Activated naive CD4-positive, alpha-beta T cell treated with anti-CD3 and anti-CD28 coated beads for 36 hours (primary cell): ENCODE measurements around the gene ITSN2. TPM values are rescaled to one million over a fixed set of nuclear protein-coding genes. Genes with fewer than 3 reads are reported as not detected.

Source experiments
- CTCF ChIA-PET: fragments of 350-600 bp; sonication (Branson Sonifier 250); formaldehyde crosslinking; loops from one replicate; lab custom pipeline; 2021; ENCODE audit warnings: antibody characterized with exemption; lab: Charles Lee
- DNase-seq: peaks from one replicate; pipeline ENCODE4 v3.0.0-alpha.2; 2020
- H3K27ac Mint-ChIP-seq: one replicate; pipeline ENCODE4 v1.8.0; 2021; ENCODE audit warnings: mild to moderate bottlenecking, mixed read lengths
- H3K27me3 Mint-ChIP-seq: one replicate; pipeline ENCODE4 v1.8.0; 2021; ENCODE audit warnings: low read depth, mixed read lengths
- H3K36me3 Mint-ChIP-seq: one replicate; pipeline ENCODE4 v1.8.0; 2021; ENCODE audit warnings: low read depth, mixed read lengths
- H3K4me1 Mint-ChIP-seq: one replicate; pipeline ENCODE4 v1.8.0; 2021; ENCODE audit warnings: low read depth, mixed read lengths
- H3K4me3 Mint-ChIP-seq: one replicate; pipeline ENCODE4 v1.8.0; 2021; ENCODE audit warnings: mild to moderate bottlenecking, moderate library complexity, mixed read lengths
- H3K9me3 Mint-ChIP-seq: one replicate; pipeline ENCODE4 v1.8.0; 2021; ENCODE audit warnings: mixed read lengths
- intact Hi-C: fragments of 100-400 bp; cut with micrococcal nuclease; formaldehyde crosslinking; loops from one replicate; pipeline ENCODE4 v1.15.1; 2023
- total RNA-seq, 2 experiments: library from RNA; stranded (reverse); gene quantifications; one replicate each; pipeline ENCODE4 v1.2.3, GENCODE V29; 2021

The ITSN2 gene
- total RNA-seq, 2 experiments from 2014 or later, result 46.1 to 46.7 TPM

GRCh38 chr2:24247592-24247991 is 112.7 kb downstream of the ITSN2 start:
- Mint-ChIP-seq H3K36me3 (peaks cover 19% of the 10 kb centered on the region), H3K4me1 (no peaks in the 10 kb centered on the region), H3K27me3 (no peaks in the 10 kb centered on the region), H3K9me3 (no peaks in the 10 kb centered on the region), H3K4me3 (no peak overlapping the region), H3K27ac (no peak overlapping the region)
- intact Hi-C loops, result no loop called here
- DNase-seq, result no peak
- CTCF ChIA-PET, result no interaction called here

GRCh38 chr2:24247164-24247563 is 113.2 kb downstream of the ITSN2 start:
- H3K9me3 Mint-ChIP-seq, result no peaks in the 10 kb centered on the region
- no peaks in the 10 kb centered on the region for H3K27me3 Mint-ChIP-seq
- no peak for DNase-seq
- peaks cover 19% of the 10 kb centered on the region for H3K36me3 Mint-ChIP-seq
- H3K4me1 Mint-ChIP-seq, result no peaks in the 10 kb centered on the region
- no peak overlapping the region for H3K27ac Mint-ChIP-seq
- intact Hi-C loops, result no loop called here
- CTCF ChIA-PET, result no interaction called here
- H3K4me3 Mint-ChIP-seq, result no peak overlapping the region

- H3K4me1 Mint-ChIP-seq, result no peaks in the 10 kb centered on the region
- intact Hi-C loops, result no loop called here
- no peak overlapping the region for H3K4me3 Mint-ChIP-seq
- H3K9me3 Mint-ChIP-seq, result no peaks in the 10 kb centered on the region
- H3K36me3 Mint-ChIP-seq, result peaks cover 19% of the 10 kb centered on the region
- CTCF ChIA-PET, result interaction anchor here (0.6 kb wide), 1 partner anchor 93 kb away, joined by 3 read pairs; no protein-coding TSS in a partner anchor
- DNase-seq, result no peak
- H3K27me3 Mint-ChIP-seq, result no peaks in the 10 kb centered on the region
- no peak overlapping the region for H3K27ac Mint-ChIP-seq
Observed at GRCh38 chr2:24245986-24246776, 114.2 kb downstream of the ITSN2 start.

- Mint-ChIP-seq H3K36me3 (peaks cover 8% of the 10 kb centered on the region), H3K4me1 (no peaks in the 10 kb centered on the region), H3K4me3 (no peak overlapping the region), H3K27me3 (no peaks in the 10 kb centered on the region), H3K27ac (no peak overlapping the region), H3K9me3 (no peaks in the 10 kb centered on the region)
- no peak for DNase-seq
- CTCF ChIA-PET, result no interaction called here
- intact Hi-C loops, result no loop called here
Observed at GRCh38 chr2:24241528-24241927, 118.8 kb downstream of the ITSN2 start.

- H3K9me3 Mint-ChIP-seq, result no peaks in the 10 kb centered on the region
- no peaks in the 10 kb centered on the region for H3K4me1 Mint-ChIP-seq
- no peaks in the 10 kb centered on the region for H3K27me3 Mint-ChIP-seq
- CTCF ChIA-PET, result no interaction called here
- DNase-seq, result no peak
- no peak overlapping the region for H3K4me3 Mint-ChIP-seq
- H3K27ac Mint-ChIP-seq, result no peak overlapping the region
- H3K36me3 Mint-ChIP-seq, result peaks cover 2% of the 10 kb centered on the region
- intact Hi-C loops, result no loop called here
Observed at GRCh38 chr2:24239553-24239952, 120.8 kb downstream of the ITSN2 start.

GRCh38 chr2:24238158-24238557 is 122.2 kb downstream of the ITSN2 start:
- intact Hi-C loops, result no loop called here
- Mint-ChIP-seq H3K4me3 (no peak overlapping the region), H3K36me3 (peaks cover 2% of the 10 kb centered on the region), H3K4me1 (no peaks in the 10 kb centered on the region), H3K27me3 (no peaks in the 10 kb centered on the region), H3K27ac (no peak overlapping the region), H3K9me3 (no peaks in the 10 kb centered on the region)
- no peak for DNase-seq
- CTCF ChIA-PET, result no interaction called here

GRCh38 chr2:24237313-24237712 is 123.0 kb downstream of the ITSN2 start:
- H3K36me3 Mint-ChIP-seq, result peaks cover 2% of the 10 kb centered on the region
- no peak overlapping the region for H3K27ac Mint-ChIP-seq
- no peaks in the 10 kb centered on the region for H3K9me3 Mint-ChIP-seq
- H3K4me3 Mint-ChIP-seq, result no peak overlapping the region
- no peak for DNase-seq
- no peaks in the 10 kb centered on the region for H3K4me1 Mint-ChIP-seq
- no peaks in the 10 kb centered on the region for H3K27me3 Mint-ChIP-seq
- CTCF ChIA-PET, result no interaction called here
- intact Hi-C loops, result no loop called here

- CTCF ChIA-PET, result no interaction called here
- H3K36me3 Mint-ChIP-seq, result peaks cover 2% of the 10 kb centered on the region
- no peak for DNase-seq
- intact Hi-C loops, result no loop called here
- H3K9me3 Mint-ChIP-seq, result no peaks in the 10 kb centered on the region
- H3K27me3 Mint-ChIP-seq, result no peaks in the 10 kb centered on the region
- no peak overlapping the region for H3K27ac Mint-ChIP-seq
- H3K4me1 Mint-ChIP-seq, result no peaks in the 10 kb centered on the region
- no peak overlapping the region for H3K4me3 Mint-ChIP-seq
Observed at GRCh38 chr2:24233321-24233720, 127.0 kb downstream of the ITSN2 start.

- no peaks in the 10 kb centered on the region for H3K27me3 Mint-ChIP-seq
- CTCF ChIA-PET, result no interaction called here
- no peaks in the 10 kb centered on the region for H3K9me3 Mint-ChIP-seq
- H3K27ac Mint-ChIP-seq, result no peak overlapping the region
- intact Hi-C loops, result no loop called here
- no peak overlapping the region for H3K4me3 Mint-ChIP-seq
- peaks cover 2% of the 10 kb centered on the region for H3K36me3 Mint-ChIP-seq
- H3K4me1 Mint-ChIP-seq, result no peaks in the 10 kb centered on the region
- no peak for DNase-seq
Observed at GRCh38 chr2:24231461-24231881, 128.9 kb downstream of the ITSN2 start.

- H3K36me3 Mint-ChIP-seq, result peaks cover under 1% of the 10 kb centered on the region
- H3K27ac Mint-ChIP-seq, result no peak overlapping the region
- DNase-seq, result no peak
- no peaks in the 10 kb centered on the region for H3K27me3 Mint-ChIP-seq
- H3K4me3 Mint-ChIP-seq, result no peak overlapping the region
- H3K9me3 Mint-ChIP-seq, result no peaks in the 10 kb centered on the region
- CTCF ChIA-PET, result no interaction called here
- H3K4me1 Mint-ChIP-seq, result no peaks in the 10 kb centered on the region
- intact Hi-C loops, result loop anchor here (1.0 kb wide), 1 partner anchor 154 kb away; no protein-coding TSS in a partner anchor
Observed at GRCh38 chr2:24228470-24228869, 131.9 kb downstream of the ITSN2 start.

- Mint-ChIP-seq H3K4me1 (no peaks in the 10 kb centered on the region), H3K9me3 (no peaks in the 10 kb centered on the region), H3K27ac (no peak overlapping the region), H3K4me3 (no peak overlapping the region), H3K27me3 (no peaks in the 10 kb centered on the region), H3K36me3 (peaks cover 4% of the 10 kb centered on the region)
- DNase-seq, result no peak
- intact Hi-C loops, result no loop called here
- CTCF ChIA-PET, result interaction anchor here (1.2 kb wide), 1 partner anchor 10 kb away, joined by 3 read pairs; no protein-coding TSS in a partner anchor
Observed at GRCh38 chr2:24225499-24226242, 134.7 kb downstream of the ITSN2 start.

GRCh38 chr2:24222946-24223345 is 137.4 kb downstream of the ITSN2 start:
- Mint-ChIP-seq H3K27me3 (no peaks in the 10 kb centered on the region), H3K27ac (no peak overlapping the region), H3K4me1 (no peaks in the 10 kb centered on the region), H3K4me3 (no peak overlapping the region), H3K36me3 (peaks cover 5% of the 10 kb centered on the region), H3K9me3 (no peaks in the 10 kb centered on the region)
- DNase-seq, result no peak
- CTCF ChIA-PET, result no interaction called here
- intact Hi-C loops, result no loop called here
